ENCODE measurements around the gene IFNGR2. TPM values are rescaled to one million over a fixed set of nuclear protein-coding genes. Genes with fewer than 3 reads are reported as not detected.

Gene IFNGR2
- total RNA-seq, 2 donors from 2014 or later = 17.9 to 18.7 TPM

GRCh38 chr21:33419538-33420123, 16.4 kb downstream of the IFNGR2 start:
- no peaks in the 10 kb centered on the region for H3K27me3 Mint-ChIP-seq
- no peaks in the 10 kb centered on the region for H3K9me3 ChIP-seq (ENCODE audit: control insufficient read depth, low read length, poor library complexity, severe bottlenecking)
- peaks cover 10% of the 10 kb centered on the region for H3K4me1 Mint-ChIP-seq
- no peak for ATAC-seq
- peak overlapping the region; percentile 69 for H3K27ac Mint-ChIP-seq
- H3K36me3 Mint-ChIP-seq (ENCODE audit: low read depth) = peaks cover 4% of the 10 kb centered on the region
- no peak overlapping the region for H3K4me3 Mint-ChIP-seq
- no peak for DNase-seq

GRCh38 chr21:33421713-33422393, 18.6 kb downstream of the IFNGR2 start:
- no peaks in the 10 kb centered on the region for H3K9me3 ChIP-seq (ENCODE audit: control insufficient read depth, low read length, poor library complexity, severe bottlenecking)
- Mint-ChIP-seq H3K27me3 (no peaks in the 10 kb centered on the region), H3K27ac (no peak overlapping the region), H3K4me1 (peaks cover 6% of the 10 kb centered on the region), H3K36me3 (ENCODE audit: low read depth) (peaks cover 4% of the 10 kb centered on the region), H3K4me3 (no peak overlapping the region)
- ATAC-seq = no peak
- DNase-seq = no peak

- DNase-seq (no peak), ATAC-seq (no peak)
- H3K9me3 ChIP-seq (ENCODE audit: control insufficient read depth, low read length, poor library complexity, severe bottlenecking) = no peaks in the 10 kb centered on the region
- H3K4me3 Mint-ChIP-seq = no peak overlapping the region
- peaks cover 4% of the 10 kb centered on the region for H3K36me3 Mint-ChIP-seq (ENCODE audit: low read depth)
- no peaks in the 10 kb centered on the region for H3K27me3 Mint-ChIP-seq
- peaks cover 6% of the 10 kb centered on the region for H3K4me1 Mint-ChIP-seq
- H3K27ac Mint-ChIP-seq = no peak overlapping the region
These were observed 21.0 kb downstream of the IFNGR2 start for GRCh38 chr21:33424214-33424613.

DNA sequence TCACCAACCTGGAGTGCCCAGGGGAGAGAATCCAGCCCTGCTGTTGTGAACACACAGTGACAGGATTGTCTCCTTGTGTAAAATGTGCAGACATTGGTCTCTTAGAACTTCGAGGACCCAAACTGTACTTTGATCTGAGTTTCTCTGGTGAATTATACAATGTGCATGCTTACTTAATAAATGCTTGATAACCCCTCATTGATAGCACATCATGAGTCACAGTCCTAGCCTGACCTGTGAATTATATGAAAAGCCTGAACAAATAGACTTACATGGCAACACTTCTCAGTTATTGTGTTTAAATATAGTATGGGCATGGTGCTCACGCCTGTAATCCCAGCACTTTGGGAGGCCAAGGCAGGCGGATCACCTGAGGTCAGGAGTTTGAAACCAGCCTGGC, 22.6 kb downstream of the IFNGR2 start:
- no peak for ATAC-seq
- Mint-ChIP-seq H3K4me1 (no peaks in the 10 kb centered on the region), H3K27ac (no peak overlapping the region)

GRCh38 chr21:33427051-33427450, 23.8 kb downstream of the IFNGR2 start:
- peak overlapping the region; percentile 41 for H3K27ac Mint-ChIP-seq
- ATAC-seq (no peak), DNase-seq (no peak)
- H3K27me3 Mint-ChIP-seq = no peaks in the 10 kb centered on the region
- H3K4me1 Mint-ChIP-seq = peaks cover under 1% of the 10 kb centered on the region
- H3K36me3 Mint-ChIP-seq (ENCODE audit: low read depth) = peaks cover 4% of the 10 kb centered on the region
- no peaks in the 10 kb centered on the region for H3K9me3 ChIP-seq (ENCODE audit: control insufficient read depth, low read length, poor library complexity, severe bottlenecking)
- H3K4me3 Mint-ChIP-seq = no peak overlapping the region

More for the DNA sequence above, 22.6 kb downstream of the IFNGR2 start:
- DNase-seq = no peak
- H3K36me3 Mint-ChIP-seq (ENCODE audit: low read depth) = peaks cover 4% of the 10 kb centered on the region
- no peaks in the 10 kb centered on the region for H3K9me3 ChIP-seq (ENCODE audit: control insufficient read depth, low read length, poor library complexity, severe bottlenecking)
- no peaks in the 10 kb centered on the region for H3K27me3 Mint-ChIP-seq
- no peak overlapping the region for H3K4me3 Mint-ChIP-seq

DNA sequence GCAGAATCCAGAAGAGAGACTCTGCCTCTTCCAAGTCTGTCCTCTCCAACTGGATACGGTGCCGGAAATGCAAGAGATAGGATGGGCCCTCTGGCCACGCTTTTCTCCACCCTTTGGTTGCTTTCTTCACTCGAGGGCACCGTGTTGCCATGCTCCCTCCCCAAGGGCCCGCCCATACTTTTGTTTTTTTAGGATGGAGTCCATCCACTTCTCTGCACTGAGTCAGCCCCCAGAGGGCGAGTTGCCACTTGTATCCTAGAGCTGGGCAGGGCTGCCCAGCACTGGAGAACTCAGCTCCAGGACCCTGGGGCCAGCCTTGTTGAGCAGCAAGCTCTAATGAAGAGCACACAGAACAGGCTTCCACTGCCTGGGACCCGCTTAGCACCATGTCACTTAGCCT, 25.5 kb downstream of the IFNGR2 start:
- Mint-ChIP-seq H3K4me1 (peaks cover 5% of the 10 kb centered on the region), H3K27ac (no peak overlapping the region), H3K4me3 (no peak overlapping the region), H3K27me3 (no peaks in the 10 kb centered on the region), H3K36me3 (ENCODE audit: low read depth) (peaks cover 2% of the 10 kb centered on the region)
- ATAC-seq (no peak), DNase-seq (no peak)
- H3K9me3 ChIP-seq (ENCODE audit: control insufficient read depth, low read length, poor library complexity, severe bottlenecking) = no peaks in the 10 kb centered on the region

DNA sequence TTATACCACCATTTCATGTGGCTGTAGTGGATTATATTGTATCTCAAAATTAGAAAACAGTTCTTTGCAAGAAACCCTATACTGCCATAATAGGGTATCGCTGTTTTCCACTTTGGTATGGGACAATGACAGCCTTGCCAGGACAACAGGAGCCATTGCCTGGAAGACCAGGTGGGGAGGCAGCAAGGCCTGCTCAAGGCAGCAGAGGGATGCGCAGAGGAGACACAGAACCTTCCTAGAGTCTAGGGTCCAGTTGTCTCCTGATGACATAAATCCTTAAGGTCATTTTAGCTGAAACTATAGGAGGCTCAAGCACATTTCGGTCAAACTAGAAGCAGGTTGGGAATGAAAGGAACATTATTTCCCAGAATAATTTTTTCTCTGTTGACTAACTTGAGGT, 27.6 kb downstream of the IFNGR2 start:
- Mint-ChIP-seq H3K27ac (no peak overlapping the region), H3K4me1 (peaks cover 19% of the 10 kb centered on the region), H3K4me3 (no peak overlapping the region), H3K27me3 (no peaks in the 10 kb centered on the region), H3K36me3 (ENCODE audit: low read depth) (peaks cover 2% of the 10 kb centered on the region)
- no peak for DNase-seq
- no peak for ATAC-seq
- H3K9me3 ChIP-seq (ENCODE audit: control insufficient read depth, low read length, poor library complexity, severe bottlenecking) = no peaks in the 10 kb centered on the region

- DNase-seq = no peak
- Mint-ChIP-seq H3K27ac (peak overlapping the region; percentile 93), H3K4me3 (no peak overlapping the region), H3K27me3 (no peaks in the 10 kb centered on the region), H3K36me3 (ENCODE audit: low read depth) (peaks cover 2% of the 10 kb centered on the region), H3K4me1 (peaks cover 19% of the 10 kb centered on the region)
- no peak for ATAC-seq
- no peaks in the 10 kb centered on the region for H3K9me3 ChIP-seq (ENCODE audit: control insufficient read depth, low read length, poor library complexity, severe bottlenecking)
These were observed 29.3 kb downstream of the IFNGR2 start for GRCh38 chr21:33432496-33432895.

DNA sequence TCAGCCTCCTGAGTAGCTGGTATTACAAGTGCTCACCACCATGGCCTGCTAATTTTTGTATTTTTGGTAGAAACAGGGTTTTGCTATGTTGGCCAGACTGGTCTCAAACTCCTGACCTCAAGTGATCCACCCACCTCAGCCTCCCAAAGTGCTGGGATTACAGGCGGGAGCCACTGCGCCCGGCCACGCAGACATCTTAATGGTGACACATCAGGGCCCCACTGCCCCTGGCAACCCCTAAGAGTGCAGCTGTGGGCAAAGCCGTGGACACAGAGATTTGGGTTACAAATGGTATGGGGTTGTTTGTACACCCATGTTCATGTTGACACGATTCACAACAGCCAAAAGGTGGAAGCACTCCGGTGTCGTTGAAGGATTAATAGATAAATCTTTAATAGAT, 29.8 kb downstream of the IFNGR2 start:
- DNase-seq = no peak
- Mint-ChIP-seq H3K4me3 (no peak overlapping the region), H3K36me3 (ENCODE audit: low read depth) (peaks cover 2% of the 10 kb centered on the region)

DNA sequence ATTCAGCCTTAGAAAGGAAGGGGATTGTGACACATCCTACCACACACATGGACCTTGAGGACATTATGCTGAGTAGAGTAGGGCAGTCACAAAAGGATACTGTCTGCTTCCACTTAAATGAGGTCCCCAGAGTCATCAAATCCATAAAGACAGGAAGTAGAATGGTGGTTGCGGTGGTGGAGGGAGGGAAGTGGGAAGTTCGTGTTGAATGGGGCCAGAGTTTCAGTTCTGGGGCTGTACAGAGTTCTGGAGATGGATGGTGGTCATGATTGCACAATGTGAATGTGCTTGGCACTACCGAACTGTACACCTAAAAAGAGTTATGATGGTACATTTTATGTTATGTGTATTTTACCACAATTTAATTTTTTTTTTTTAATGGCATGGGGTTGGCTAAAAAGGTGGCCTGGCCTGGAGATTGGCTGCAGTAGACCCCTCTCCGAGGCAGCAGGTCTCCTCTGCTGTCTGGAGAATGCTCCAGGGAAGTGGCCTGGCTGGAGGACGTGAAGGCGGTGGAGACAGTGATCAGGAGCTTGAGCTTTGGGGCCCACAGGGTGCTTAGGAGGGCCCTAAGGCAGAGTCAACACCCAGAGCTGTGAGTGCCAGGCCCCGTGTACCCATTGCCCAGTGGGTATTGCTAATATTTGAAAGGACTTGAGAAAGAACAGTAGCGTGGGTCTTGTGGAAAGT, 30.4 kb downstream of the IFNGR2 start:
- peaks cover 19% of the 10 kb centered on the region for H3K4me1 Mint-ChIP-seq
- no peaks in the 10 kb centered on the region for H3K27me3 Mint-ChIP-seq
- DNase-seq (no peak), ATAC-seq (no peak)
- peaks cover 2% of the 10 kb centered on the region for H3K36me3 Mint-ChIP-seq (ENCODE audit: low read depth)
- H3K9me3 ChIP-seq (ENCODE audit: control insufficient read depth, low read length, poor library complexity, severe bottlenecking) = no peaks in the 10 kb centered on the region
- no peak overlapping the region for H3K4me3 Mint-ChIP-seq
- peak overlapping the region; percentile 93 for H3K27ac Mint-ChIP-seq

More for the DNA sequence above, 29.8 kb downstream of the IFNGR2 start:
- Mint-ChIP-seq H3K4me1 (peaks cover 19% of the 10 kb centered on the region), H3K27me3 (no peaks in the 10 kb centered on the region), H3K27ac (peak overlapping the region; percentile 93)
- no peak for ATAC-seq
- H3K9me3 ChIP-seq (ENCODE audit: control insufficient read depth, low read length, poor library complexity, severe bottlenecking) = no peaks in the 10 kb centered on the region

- Mint-ChIP-seq H3K27ac (peak overlapping the region; percentile 93), H3K4me1 (peaks cover 19% of the 10 kb centered on the region), H3K36me3 (ENCODE audit: low read depth) (peaks cover 5% of the 10 kb centered on the region), H3K27me3 (no peaks in the 10 kb centered on the region), H3K4me3 (peak overlapping the region; percentile 3)
- no peaks in the 10 kb centered on the region for H3K9me3 ChIP-seq (ENCODE audit: control insufficient read depth, low read length, poor library complexity, severe bottlenecking)
- ATAC-seq (peak; percentile 49), DNase-seq (no peak)
These were observed 31.7 kb downstream of the IFNGR2 start for GRCh38 chr21:33434770-33435360.

DNA sequence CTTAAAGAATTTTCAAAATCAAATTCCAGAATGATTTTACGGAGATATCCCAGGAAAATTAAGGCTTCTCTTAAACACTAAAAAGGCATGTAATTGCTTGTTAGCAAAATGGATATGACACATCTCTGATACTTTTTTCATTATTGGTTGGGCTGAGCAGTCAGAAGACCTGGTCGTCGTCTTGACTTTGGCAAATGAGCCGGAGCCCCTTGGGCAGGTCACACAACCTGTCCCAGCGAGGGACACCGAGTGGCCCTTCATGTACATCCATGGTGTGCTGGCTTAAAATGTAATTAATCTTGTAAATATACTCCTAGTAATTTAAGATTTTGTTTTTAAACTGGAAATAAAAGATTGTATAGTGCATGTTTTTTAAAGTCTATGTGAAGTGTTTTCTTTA, 33.9 kb downstream of the IFNGR2 start:
- Mint-ChIP-seq H3K27me3 (no peaks in the 10 kb centered on the region), H3K4me3 (no peak overlapping the region), H3K27ac (no peak overlapping the region), H3K36me3 (ENCODE audit: low read depth) (peaks cover 4% of the 10 kb centered on the region), H3K4me1 (peaks cover 22% of the 10 kb centered on the region)
- H3K9me3 ChIP-seq (ENCODE audit: control insufficient read depth, low read length, poor library complexity, severe bottlenecking) = no peaks in the 10 kb centered on the region
- DNase-seq (no peak), ATAC-seq (no peak)

Data from T-helper 17 cell (primary cell).